Stimulated activated CD4-positive, alpha-beta T cell treated with anti-CD3 and anti-CD28 coated beads, Interleukin-1b, Interleukin-23, amount 100 ng/mL, for 1 hour (primary cell): ENCODE results near the gene ENO2.

Experiments
- DNase-seq, 2 donors: peaks; one replicate each; pipeline ENCODE4 v3.0.0-alpha.2; 2020; ENCODE audit warnings: low read depth in 2 of 2

Gene ENO2

GRCh38 chr12:6912164-6912935 lies 2.0 kb upstream of the ENO2 start:
- no peak for DNase-seq

GRCh38 chr12:6914947-6915788 lies 788 bp downstream of the ENO2 start:
- DNase-seq, result no peak

GRCh38 chr12:6915789-6916285 lies 1.5 kb downstream of the ENO2 start:
- no peak for DNase-seq

- DNase-seq, result no peak
Measured at GRCh38 chr12:6916426-6917200, 2.2 kb downstream of the ENO2 start.

- no peak for DNase-seq
Measured at GRCh38 chr12:6917491-6918231, 3.3 kb downstream of the ENO2 start.

- no peak for DNase-seq
Measured at GRCh38 chr12:6919588-6919987, 5.2 kb downstream of the ENO2 start.

- no peak for DNase-seq
Measured at GRCh38 chr12:6921539-6921938, 7.2 kb downstream of the ENO2 start.

GRCh38 chr12:6921996-6922946 lies 7.9 kb downstream of the ENO2 start:
- no peak for DNase-seq

GRCh38 chr12:6923003-6923732 lies 8.8 kb downstream of the ENO2 start:
- DNase-seq, result no peak

GRCh38 chr12:6923851-6924250 lies 9.5 kb downstream of the ENO2 start:
- no peak for DNase-seq

GRCh38 chr12:6925239-6925539 lies 10.8 kb downstream of the ENO2 start:
- no peak for DNase-seq

GRCh38 chr12:6925540-6926279 lies 11.3 kb downstream of the ENO2 start:
- DNase-seq, result no peak

- no peak for DNase-seq
Measured at GRCh38 chr12:6927379-6928021, 13.1 kb downstream of the ENO2 start, which contains the start of gene ATN1. ATN1 (plus strand) TSS chr12:6927959; CDS start chr12:6934002, 6,043 bp downstream.

- no peak for DNase-seq
Measured at GRCh38 chr12:6928022-6928702, 13.8 kb downstream of the ENO2 start.

- DNase-seq, result no peak
Measured at GRCh38 chr12:6928703-6929407, 14.5 kb downstream of the ENO2 start.

- DNase-seq, result no peak
Measured at GRCh38 chr12:6929466-6930452, 15.4 kb downstream of the ENO2 start.
